Measurements from ENCODE around the gene TLL2.

TLL2 gene

DNA sequence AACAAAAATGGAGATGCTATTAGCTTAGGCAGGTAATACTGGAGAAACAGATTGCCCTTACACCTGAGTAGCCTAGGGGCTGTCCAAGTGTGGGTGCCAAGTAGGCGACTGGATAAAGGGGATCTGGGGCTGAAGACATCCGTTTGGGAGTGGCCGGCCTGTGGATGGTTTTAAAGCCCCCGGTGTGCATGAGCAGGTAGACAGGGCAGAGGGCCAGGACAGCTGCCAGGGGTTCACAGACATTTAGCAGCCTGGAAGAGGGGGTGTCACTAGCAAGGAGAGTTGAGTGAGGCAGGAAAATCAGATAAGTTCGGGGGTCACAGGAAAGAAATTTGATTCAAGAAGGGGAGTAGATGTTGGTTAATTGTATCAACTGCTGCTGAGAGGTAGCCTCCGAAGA lies 153.4 kb downstream of the TLL2 start:
- no peak for DNase-seq (ENCODE audit: low read depth in 2 of 2)

DNA sequence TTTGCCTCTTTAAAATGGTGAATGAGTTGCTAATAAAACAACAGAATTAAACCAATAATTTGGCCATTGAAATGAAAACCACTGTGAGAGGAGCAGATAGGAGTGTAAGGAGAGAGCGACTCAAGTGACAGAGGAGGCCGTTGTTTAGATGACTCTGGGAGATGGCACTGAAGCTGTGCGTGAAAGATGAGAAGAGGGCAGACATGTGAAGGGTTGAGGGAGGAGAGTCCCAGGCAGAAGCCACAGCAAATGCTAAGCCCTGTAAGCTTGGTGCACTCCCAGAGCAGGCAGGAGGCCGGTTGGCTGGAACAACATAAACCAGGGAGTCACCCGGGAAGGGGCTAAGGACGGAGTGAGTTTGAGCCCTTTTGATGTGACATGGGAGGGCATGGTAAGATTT lies 154.1 kb downstream of the TLL2 start:
- no peak for DNase-seq (ENCODE audit: low read depth in 2 of 2)

DNA sequence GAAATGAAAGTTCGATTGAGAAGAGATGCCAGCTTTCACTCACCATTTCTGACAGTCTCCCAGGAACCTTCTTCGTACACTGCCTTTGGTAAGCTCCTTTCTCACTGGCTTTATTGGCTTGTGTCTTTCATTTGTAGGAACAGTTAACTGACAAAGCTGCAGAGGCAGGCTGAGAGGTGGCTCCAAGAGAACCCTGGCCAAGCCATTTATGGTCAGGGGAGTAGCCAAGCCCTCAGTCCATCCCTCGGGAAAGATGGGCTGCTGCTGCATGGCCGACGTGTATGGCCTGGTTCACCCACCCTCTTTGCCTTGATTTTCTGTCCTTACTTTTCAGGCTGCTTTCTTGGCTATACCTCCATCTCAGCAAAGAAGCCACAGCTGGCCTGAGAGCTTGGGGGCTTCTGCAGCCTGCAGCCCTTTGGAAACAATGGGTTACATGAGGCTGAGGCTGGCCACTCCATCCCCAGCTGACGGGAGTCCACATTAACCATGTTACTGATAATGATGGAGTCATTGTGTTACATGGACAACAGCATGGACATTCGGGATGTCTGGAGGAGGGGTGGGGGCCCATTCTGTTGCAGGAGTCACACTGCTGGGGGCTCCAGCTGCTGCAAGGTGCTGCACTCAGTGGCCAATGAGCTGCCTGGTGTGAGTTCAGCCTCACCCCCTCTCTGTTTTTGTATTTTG lies 154.7 kb downstream of the TLL2 start, which contains the start of gene OPALIN:
TSS of gene OPALIN (minus strand) at position 152 of the 690 bp plus-strand sequence. CDS start at position 46, 106 bp downstream.
- DNase-seq (ENCODE audit: low read depth in 2 of 2), result no peak

DNA sequence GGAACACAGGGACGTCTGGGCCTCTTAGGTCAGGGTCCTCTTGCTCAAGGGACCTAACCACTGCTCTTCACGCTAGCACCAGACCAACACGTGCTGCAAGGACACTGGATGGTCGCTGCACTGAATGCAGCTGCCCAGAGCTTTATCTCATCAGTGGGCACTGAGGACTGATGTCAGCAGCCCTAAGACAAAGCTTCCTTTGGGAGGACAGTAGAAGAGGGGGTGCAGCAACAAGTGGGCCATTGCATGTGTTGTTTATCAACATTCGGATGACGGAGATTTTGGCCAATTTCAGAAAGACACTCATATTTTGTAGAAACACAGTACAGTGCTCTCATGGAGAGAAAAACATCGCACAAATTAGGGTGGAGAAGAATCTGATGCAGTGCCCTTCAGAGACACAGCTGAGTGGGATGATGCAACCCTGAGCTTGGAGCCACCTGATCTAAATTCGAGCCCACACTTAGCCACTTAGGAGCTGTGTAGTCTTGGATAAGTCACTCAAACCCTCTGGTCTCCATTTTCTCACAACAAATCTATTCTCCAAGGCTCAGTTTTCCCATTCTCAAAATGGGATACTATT lies 156.6 kb downstream of the TLL2 start:
- DNase-seq (ENCODE audit: low read depth in 2 of 2), result no peak

DNA sequence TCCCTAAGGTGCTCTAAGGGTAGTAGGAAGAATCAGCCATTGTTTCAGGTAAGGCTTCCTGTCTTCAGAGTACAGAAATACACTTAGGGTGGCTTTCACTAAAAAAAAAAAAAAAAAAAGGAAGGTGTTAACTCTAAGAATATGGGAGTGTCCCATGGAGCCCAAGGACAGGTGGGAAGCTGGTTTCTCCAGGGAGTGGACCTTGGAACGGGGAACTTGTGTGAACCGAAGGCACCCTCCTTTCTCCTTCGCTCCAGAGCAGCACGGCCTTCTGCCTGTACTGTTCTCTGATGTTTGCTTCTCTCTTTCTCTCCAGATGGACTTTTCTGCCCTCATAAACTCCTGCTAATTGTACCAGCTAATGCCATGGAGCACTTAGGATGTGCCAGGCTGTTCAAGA lies 161.1 kb downstream of the TLL2 start:
- DNase-seq (ENCODE audit: low read depth in 2 of 2), result no peak

DNA sequence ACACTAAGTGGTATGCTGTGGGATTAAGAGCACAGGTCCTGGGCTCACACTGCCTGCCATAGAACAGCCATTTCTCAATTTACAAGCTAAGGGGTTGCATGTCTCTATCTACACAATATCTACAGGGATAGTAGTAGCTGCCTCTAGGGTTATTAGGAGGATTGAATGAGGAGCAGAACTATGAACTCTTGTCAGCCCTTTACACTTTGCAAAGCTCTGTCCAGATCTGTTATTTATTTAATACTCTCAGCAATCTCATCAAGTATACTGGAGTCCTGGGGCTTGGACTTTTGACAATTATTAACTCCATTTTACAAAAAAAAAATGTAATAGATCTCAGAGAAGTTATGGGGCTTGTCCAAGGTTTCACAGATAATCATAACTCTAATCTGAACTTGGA lies 161.7 kb downstream of the TLL2 start:
- no peak for DNase-seq (ENCODE audit: low read depth in 2 of 2)

DNA sequence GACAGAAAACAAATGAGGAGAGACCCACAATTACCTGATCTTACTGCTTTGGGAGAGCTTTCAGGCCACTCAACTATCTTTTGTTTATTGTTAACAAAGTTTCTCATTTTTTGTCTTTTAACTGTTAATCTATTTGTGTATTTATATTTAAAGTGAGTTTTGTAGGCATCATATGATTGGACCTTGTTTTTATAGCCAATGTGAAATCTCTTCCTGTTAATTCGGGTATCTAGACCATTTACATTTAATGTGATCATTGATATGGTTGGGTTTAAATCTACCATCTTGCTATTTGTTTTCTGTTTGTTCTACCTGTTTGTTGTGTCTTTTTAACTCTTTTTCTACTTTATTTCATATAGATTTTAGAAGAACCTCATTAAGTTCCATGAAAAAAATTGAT lies 167.4 kb downstream of the TLL2 start:
- DNase-seq (ENCODE audit: low read depth in 2 of 2), result no peak

DNA sequence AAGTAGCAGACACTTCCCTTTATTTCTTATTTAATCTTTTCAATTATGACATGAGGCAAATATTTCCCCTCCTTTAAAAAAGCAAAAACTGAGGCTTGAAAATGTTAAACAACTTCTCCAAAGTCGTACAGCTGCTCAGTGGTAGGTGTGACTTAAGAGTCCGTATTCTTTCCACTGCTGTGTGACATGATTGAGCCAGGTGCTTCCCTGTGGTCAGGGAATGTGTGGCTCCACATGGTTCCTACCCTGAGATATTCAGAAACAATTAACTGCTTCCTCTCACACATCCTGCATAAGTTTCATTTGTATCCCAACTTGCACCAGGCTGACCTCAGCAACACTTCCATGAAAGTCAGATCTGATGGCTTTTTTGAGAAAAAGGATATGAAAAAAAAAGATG lies 168.5 kb downstream of the TLL2 start:
- DNase-seq (ENCODE audit: low read depth in 2 of 2), result no peak

DNA sequence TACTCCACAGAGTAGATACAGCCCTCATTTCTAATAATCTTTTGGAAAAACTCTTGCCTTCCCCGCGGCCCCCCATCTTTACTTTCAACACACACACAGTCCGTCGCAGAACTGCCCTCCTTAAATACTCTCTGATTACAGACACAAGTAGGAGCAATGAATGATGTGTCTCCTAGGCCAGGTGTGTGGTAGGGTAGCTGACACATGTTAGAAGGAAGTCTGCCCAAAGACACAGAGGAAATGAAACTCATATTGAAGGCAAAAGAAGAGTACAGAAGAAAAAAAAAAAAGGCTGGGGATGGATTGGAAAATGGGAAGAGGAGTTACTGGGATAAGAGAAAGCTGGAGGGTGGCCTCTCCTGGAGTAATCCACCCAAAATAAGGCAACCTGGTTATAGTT lies 169.5 kb downstream of the TLL2 start:
- no peak for DNase-seq (ENCODE audit: low read depth in 2 of 2)

DNA sequence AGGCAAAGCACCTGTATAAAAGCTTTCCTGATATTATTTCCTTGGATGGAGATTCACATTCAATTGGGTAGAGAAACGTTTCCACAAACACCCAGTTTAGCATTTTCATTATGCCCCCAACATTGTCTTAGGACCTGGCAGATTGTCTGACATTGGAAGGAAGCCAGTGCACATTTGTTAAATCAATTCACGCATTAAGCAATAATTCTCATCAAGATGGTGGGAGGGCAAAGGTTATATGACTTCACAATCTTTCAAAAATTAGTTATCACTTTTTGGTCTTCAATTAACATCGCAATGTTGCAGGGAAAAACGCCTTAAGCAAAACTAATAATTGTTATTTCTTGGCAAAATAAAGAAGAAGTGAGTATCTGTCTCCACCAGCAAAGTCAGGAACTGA lies 171.3 kb downstream of the TLL2 start:
- DNase-seq (ENCODE audit: low read depth in 2 of 2), result no peak

DNA sequence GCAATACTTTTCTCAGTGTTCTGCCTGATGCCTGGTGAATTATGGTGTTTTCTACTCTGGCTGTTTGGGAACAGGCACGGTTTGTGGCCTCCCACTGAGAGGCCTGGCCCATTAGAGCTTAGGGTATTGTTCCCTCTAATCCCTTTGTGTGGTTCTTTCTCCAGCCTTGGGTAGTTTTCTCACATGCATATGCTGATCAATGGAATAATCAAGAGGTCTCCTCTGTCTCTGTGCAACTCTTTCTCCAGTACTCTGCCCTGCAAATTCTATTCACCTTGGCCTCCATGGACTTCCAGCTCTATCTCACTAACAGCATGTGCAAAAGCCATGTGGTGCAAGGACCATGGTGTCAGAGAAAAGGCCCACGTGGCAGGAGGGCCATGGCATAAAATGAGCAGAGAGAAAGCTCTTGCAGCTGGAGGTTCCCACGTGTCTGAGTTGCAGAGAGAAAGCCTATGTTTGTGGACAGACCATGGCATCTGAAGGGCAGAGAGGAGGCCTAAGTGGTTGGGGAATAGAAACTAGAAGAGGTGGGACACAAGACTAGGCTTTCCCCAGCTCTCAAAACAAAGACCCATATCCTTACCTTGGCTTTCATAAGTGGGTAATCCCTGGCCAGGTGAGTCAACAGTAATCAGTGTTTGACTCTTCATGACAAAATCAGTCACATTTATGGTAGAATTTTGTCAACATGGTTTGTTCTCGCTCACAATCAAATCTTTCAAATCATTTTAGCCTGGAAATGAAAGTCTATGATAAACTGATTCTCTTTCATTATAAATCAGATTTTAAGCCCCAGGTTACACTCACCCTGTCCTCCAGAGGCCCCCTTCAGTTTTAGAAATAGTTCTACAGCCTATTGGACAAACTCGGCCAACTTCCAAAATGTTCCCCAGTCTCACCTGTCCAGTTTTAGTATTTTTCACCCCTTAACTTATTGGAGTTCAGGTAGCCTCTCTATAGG lies 172.2 kb downstream of the TLL2 start:
- no peak for DNase-seq (ENCODE audit: low read depth in 2 of 2)

DNA sequence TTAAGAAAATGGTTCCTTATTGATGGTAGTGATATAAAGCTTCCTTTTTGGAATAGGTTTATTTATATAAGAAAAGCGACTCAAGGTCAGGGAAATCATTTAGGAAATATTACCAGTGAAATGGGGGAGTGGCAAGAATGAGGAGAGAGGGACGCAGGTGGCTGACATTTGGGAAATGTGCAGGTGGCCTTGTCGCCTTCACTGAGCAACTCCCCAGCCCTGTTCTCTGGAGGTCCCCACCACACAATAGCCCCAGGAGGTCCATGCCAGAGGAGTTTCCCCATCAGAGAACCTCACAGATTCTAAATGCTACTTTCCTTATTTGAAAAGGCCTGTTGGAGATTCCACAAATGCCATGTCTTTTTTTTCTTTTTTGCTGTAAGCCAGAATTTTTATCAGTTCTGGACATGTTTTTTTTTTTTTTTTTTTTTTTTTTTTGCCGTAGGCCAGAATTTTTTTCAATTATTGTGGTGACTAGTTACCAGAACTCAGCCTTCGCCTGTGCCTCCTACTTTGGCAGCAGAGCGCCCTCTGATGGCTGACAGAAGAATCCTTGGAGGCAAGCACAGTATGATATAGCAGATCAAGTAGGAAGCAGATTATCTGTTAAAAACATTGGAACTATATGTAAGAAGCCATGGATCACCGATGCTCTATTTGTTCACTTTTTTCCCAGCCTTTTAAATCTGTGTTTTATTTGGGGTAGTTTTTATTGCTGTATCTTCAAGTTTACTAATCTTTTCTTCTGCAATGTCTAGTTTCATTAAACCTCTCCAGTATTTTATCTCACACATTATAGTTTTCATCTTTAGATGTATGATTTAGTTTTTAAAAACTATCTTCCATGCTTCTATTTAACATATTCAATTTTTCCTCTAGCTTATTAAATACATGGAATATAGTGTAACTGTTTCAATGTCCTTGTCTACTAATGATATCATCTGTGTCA lies 173.5 kb downstream of the TLL2 start:
- peak in 1 of 2 donors; percentile 28 for DNase-seq (ENCODE audit: low read depth in 2 of 2)

DNA sequence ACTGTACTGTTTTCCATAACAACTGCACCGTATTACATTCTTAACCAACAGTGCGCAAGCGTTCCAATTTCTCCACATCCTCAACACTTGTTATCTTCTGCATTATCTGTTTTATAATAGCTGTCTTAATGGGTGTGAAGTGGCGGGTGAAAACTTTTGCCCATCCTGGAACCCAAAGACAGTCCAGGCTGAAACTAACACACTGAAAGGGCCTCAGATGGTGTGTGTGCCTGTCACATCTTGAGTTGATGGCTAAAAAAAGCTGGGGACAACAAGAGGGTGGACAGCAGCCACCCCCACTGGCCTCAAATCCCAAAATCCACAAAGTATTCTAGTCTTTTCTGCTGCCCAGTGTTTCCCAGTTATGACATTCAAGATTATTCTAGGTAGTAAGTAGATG lies 174.3 kb downstream of the TLL2 start:
- DNase-seq (ENCODE audit: low read depth in 2 of 2), result no peak

DNA sequence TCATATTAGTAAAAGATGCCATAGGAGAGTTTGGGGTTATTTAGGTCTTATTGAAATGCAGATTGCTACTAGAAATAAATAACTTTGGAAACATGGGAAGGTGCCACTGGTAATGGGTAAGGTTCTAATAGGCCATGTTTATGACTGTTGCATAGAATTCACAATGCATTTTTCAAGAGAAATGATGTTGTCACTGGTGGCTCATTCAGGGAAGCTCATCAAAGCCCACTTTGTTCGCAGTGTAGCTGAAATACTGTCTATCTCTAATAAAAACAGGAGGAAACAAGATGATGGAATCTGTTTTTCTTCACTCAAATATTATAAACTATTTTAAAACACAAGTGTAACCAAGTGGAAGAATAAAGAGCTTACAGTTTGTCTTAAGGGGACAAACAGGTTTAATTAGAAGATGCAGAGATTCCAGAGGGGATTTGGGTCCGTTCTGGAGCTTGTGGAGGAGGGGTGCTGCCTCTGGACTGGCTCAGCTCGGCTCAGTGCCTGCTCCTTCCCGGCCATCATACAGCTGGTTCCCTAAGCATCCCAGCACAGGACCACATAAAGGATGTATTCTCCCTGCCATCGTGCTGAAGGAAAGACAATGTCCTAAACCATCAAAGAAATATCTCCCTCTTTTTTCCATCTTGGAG lies 175.3 kb downstream of the TLL2 start:
- DNase-seq (ENCODE audit: low read depth in 2 of 2), result no peak

DNA sequence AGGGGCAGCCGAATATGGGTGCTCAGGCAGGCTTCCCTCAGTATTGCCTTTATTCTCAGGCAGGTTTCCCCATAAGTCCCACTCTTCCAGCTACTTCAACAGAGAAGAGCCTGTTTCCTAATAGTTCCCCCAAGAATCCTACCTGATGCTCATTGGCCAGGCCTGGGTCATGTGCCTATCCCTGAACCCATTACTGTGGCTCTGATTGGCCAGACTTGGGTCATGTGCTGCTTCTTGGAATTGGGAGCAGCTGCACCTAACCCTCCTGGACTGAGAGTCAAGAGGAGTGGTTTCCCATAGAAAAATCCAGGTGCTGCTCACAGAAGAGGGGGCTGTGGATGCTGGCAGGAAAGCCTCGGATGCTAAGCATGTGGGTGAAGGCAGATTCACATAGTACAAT lies 176.6 kb downstream of the TLL2 start:
- no peak for DNase-seq (ENCODE audit: low read depth in 2 of 2)

DNA sequence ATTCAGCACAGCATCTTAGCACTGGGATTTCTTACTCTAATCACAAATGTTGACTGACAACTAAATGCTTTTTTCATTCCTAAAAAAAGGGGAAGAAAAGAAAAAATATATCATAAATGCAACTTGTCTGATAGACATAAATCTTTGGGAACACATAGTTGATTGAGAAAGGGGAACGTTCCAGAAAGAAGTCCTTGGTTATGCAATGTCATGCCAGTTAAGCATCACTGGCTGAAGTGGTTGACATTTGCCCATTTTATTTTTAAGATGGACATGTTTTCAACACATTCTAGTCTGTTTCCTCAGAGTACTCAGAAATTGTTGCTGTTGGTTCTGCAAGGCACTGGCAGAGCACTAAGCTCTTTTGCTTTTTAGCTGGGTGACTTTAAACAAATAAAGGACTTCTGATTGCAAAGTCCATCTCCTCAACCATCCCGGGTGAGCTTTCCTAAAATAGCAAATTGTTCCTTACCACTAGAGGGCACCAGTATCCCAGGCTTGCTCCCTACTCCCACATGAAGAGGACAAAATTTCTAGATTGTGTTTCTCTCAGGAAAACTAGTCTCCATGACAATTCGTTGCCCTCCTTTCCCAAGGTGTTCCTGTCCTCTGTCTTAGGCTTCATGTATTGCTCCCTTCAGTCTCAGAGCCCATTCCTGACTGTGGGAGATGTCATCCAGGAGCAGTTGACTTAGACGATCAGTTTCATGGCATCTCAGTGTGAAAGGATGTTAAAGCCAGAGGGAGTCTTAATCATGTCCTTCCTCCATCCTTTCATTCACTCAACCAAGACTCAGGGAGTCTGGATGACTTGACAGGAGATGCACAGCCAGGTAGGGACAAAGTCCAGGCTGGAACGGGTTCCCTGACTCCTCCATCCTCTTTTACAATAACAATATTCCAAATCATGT lies 178.9 kb downstream of the TLL2 start:
- DNase-seq (ENCODE audit: low read depth in 2 of 2), result no peak

DNA sequence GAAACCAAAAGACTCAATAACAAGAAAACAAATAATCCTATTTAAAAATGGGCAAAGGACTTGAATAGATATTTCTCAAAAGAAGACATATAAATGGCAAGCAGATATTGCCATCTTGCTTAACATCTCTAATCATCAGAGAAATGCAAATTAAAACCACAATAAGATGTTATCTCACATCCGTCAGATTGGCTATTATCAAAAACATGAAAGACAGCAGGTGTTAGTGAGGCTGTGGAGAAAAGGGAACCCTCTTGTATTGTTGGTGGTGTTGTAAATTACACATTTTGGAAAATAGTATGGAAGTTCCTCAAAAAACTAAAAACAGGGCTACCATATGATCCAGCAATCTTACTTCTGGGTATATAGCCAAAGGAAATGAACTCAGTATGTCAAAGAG lies 180.6 kb downstream of the TLL2 start:
- DNase-seq (ENCODE audit: low read depth in 2 of 2), result no peak

DNA sequence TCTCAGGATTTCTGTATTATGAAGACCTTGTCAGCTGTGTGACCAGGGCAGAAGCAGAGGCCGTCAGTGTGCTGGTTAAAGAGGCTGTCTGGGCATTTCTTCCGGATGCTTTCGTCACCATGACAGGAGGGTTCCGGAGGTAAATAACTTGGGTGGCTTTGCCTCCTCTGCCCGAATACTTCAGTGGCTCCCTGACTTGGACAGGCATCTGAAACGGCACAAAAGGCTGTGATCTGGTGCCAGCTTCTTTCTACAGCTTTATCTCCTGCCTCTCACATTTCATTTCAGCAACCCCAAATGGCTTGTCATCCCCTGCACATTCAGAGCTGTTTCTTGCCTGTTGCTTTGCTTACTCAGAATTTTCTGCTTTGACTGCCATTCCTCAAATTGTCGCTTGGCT lies 186.3 kb downstream of the TLL2 start:
- no peak for DNase-seq (ENCODE audit: low read depth in 2 of 2)

DNA sequence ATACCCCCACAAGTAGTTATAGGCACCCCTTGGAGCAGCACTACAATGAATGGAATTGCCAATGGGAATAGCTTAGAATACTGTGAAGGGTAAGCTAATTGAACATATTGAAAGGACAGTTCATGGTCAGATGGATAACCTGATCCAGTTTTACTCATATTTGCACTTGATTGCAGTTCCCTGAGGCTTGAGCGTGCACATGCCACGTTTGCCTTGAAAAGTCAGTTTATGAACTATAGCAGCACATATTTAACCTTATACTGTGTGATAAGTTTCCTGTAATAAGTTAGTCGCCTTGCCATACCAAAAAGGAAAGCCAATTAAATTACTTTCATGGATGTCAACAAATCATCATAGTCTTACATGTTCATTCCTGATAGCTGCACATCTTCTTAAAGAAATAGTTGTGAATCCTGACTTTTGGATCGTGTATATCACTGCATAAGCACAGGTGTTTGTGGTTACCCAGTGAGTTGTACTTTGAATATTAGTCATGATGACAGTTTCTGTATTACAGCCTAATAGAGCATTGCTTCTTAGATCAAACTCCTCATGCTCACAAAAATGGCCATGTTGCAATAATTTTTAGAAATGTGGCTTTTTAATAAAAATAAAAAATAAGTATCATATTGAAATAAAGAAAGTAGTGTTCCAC lies 187.9 kb downstream of the TLL2 start:
- no peak for DNase-seq (ENCODE audit: low read depth in 2 of 2)
